ENCODE measurements around the gene PC.

Gene PC

DNA sequence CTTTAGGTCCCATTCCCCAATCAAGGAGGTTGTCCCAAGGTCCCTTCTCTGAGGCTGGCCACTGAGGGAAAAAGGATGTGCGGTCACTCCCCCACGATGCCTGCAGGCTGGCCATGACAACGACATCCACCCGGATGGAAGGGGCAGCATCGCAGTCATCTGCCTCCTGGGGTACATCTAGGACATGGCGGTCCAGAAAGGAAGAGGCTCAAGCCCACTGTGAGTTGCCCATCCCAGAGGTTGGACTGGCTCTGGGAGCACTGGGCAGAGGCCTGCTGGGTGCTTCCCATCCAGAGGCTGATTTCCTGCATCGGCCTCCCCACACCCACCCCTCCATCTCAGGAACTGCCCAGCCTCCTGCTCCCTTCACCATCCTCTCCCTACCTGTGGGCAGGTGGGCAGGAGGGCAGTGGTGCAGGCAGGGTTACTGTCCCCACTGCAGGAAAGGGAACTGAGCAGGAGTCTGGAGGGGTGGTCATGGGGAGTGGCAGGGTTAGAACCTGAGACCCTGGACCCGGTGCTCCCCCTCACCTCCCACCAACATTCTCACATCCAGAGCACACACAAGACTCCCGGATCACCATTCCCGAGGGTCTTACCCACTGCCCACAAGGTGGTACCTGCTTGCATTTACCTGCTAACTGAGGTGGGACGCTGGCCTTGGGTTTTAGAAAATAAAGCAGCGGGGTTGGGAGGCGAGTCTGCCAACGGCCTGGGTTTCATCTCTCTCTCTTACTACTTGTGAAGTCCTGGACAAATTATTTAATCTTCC is 110.5 kb downstream of the PC start:
- DNase-seq = no peak
- Histone ChIP-seq H3K36me3 (replicated peaks; ENCODE audit: insufficient read depth, low read length) (no peaks in the 10 kb centered on the region), H3K4me1 (ENCODE audit: low read length) (peaks cover 14% of the 10 kb centered on the region), H3K9me3 (replicated peaks; ENCODE audit: insufficient read depth, low read length) (no peaks in the 10 kb centered on the region), H2AFZ (ENCODE audit: low read length) (no peak overlapping the region), H3K27me3 (replicated peaks; ENCODE audit: insufficient read depth, low read length) (no peaks in the 10 kb centered on the region), H3F3A (ENCODE audit: insufficient read depth, low read length) (no peaks in the 10 kb centered on the region), H3K9me2 (replicated peaks; ENCODE audit: insufficient read depth, low read length) (no peaks in the 10 kb centered on the region), H3K9ac (ENCODE audit: low read length) (no peak overlapping the region), H3K79me2 (ENCODE audit: low read length) (peaks cover 32% of the 10 kb centered on the region), H3K27ac (ENCODE audit: low read length) (no peak overlapping the region), H4K20me1 (ENCODE audit: insufficient read depth, low read length) (no peaks in the 10 kb centered on the region), H3K4me2 (ENCODE audit: low read depth, low read length) (no peak overlapping the region), H3K4me3 (ENCODE audit: low read length) (no peak overlapping the region)
- TF ChIP-seq EZH2 (optimal IDR thresholded peaks at IDR 0.05; ENCODE audit: low read depth, low read length) = no peak
- TF ChIP-seq, protein P1, sequence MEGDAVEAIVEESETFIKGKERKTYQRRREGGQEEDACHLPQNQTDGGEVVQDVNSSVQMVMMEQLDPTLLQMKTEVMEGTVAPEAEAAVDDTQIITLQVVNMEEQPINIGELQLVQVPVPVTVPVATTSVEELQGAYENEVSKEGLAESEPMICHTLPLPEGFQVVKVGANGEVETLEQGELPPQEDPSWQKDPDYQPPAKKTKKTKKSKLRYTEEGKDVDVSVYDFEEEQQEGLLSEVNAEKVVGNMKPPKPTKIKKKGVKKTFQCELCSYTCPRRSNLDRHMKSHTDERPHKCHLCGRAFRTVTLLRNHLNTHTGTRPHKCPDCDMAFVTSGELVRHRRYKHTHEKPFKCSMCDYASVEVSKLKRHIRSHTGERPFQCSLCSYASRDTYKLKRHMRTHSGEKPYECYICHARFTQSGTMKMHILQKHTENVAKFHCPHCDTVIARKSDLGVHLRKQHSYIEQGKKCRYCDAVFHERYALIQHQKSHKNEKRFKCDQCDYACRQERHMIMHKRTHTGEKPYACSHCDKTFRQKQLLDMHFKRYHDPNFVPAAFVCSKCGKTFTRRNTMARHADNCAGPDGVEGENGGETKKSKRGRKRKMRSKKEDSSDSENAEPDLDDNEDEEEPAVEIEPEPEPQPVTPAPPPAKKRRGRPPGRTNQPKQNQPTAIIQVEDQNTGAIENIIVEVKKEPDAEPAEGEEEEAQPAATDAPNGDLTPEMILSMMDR (IDR thresholded peaks at IDR 0.05; ENCODE audit: low read length) = no peak
- TF ChIP-seq EZH2phosphoT487 (IDR thresholded peaks at IDR 0.05; ENCODE audit: low read length) = no peak

DNA sequence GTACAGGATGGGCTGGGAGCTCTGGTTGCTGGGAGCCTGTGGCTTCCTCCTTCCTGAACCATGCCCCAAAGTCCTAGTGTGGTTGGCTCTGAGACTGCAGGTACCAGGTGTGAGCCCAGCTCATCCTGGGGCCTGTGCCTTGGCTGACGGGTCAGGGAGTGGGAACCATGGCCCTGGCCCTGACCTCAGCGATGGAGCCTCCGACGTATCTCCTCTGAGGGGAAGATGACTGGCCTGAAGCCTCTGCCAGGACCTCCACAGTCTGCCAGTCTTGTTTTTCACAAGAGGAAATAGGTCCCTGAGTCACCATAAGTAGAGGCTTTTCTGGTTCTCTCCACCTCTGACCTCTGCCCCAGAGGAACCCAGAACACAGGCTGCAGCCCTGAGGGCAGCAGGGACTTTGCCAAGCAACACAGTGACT is 111.5 kb downstream of the PC start:
- DNase-seq = no peak
- TF ChIP-seq EZH2phosphoT487 (IDR thresholded peaks at IDR 0.05; ENCODE audit: low read length) (no peak), EZH2 (optimal IDR thresholded peaks at IDR 0.05; ENCODE audit: low read depth, low read length) (no peak)
- TF ChIP-seq, protein P1 (IDR thresholded peaks at IDR 0.05; ENCODE audit: low read length) = no peak
- no peak overlapping the region for H3K4me2 ChIP-seq (ENCODE audit: low read depth, low read length)
- H2AFZ ChIP-seq (ENCODE audit: low read length) = no peak overlapping the region
- H3K9me2 ChIP-seq (replicated peaks; ENCODE audit: insufficient read depth, low read length) = no peaks in the 10 kb centered on the region
- no peak overlapping the region for H3K27ac ChIP-seq (ENCODE audit: low read length)
- peaks cover 42% of the 10 kb centered on the region for H3K79me2 ChIP-seq (ENCODE audit: low read length)
- H4K20me1 ChIP-seq (ENCODE audit: insufficient read depth, low read length) = no peaks in the 10 kb centered on the region
- H3K4me1 ChIP-seq (ENCODE audit: low read length) = peaks cover 14% of the 10 kb centered on the region
- no peak overlapping the region for H3K9ac ChIP-seq (ENCODE audit: low read length)
- peaks cover 2% of the 10 kb centered on the region; the same call in 1 of the 2 replicates for H3F3A ChIP-seq (ENCODE audit: insufficient read depth, low read length)
- no peaks in the 10 kb centered on the region for H3K36me3 ChIP-seq (replicated peaks; ENCODE audit: insufficient read depth, low read length)
- no peak overlapping the region for H3K4me3 ChIP-seq (ENCODE audit: low read length)
- H3K27me3 ChIP-seq (replicated peaks; ENCODE audit: insufficient read depth, low read length) = no peaks in the 10 kb centered on the region
- H3K9me3 ChIP-seq (replicated peaks; ENCODE audit: insufficient read depth, low read length) = no peaks in the 10 kb centered on the region

DNA sequence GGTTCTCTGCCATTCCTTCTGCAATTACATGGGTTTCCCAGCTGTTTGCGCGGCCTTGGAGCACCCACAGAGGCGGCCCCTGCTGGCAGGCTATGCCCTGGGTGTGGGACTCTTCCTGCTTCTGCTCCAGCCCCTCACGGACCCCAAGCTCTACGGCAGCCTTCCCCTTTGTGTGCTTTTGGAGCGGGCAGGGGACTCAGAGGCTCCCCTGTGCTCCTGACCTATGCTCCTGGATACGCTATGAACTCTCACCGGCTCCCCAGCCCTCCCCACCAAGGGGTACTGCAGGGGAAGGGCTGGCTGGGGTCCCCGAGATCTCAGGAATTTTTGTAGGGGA is 112.3 kb downstream of the PC start:
- Histone ChIP-seq H3K4me3 (ENCODE audit: low read length) (no peak overlapping the region), H3K79me2 (ENCODE audit: low read length) (peaks cover 47% of the 10 kb centered on the region), H3K9ac (ENCODE audit: low read length) (no peak overlapping the region), H4K20me1 (ENCODE audit: insufficient read depth, low read length) (no peaks in the 10 kb centered on the region), H3K27me3 (replicated peaks; ENCODE audit: insufficient read depth, low read length) (no peaks in the 10 kb centered on the region), H3K27ac (ENCODE audit: low read length) (no peak overlapping the region), H3F3A (ENCODE audit: insufficient read depth, low read length) (peaks cover 6% of the 10 kb centered on the region; the same call in 1 of the 2 replicates), H3K9me3 (replicated peaks; ENCODE audit: insufficient read depth, low read length) (no peaks in the 10 kb centered on the region), H3K9me2 (replicated peaks; ENCODE audit: insufficient read depth, low read length) (no peaks in the 10 kb centered on the region), H3K36me3 (replicated peaks; ENCODE audit: insufficient read depth, low read length) (no peaks in the 10 kb centered on the region), H3K4me2 (ENCODE audit: low read depth, low read length) (no peak overlapping the region), H3K4me1 (ENCODE audit: low read length) (peaks cover 13% of the 10 kb centered on the region), H2AFZ (ENCODE audit: low read length) (no peak overlapping the region)
- DNase-seq = no peak
- no peak for TF ChIP-seq EZH2phosphoT487 (IDR thresholded peaks at IDR 0.05; ENCODE audit: low read length)
- no peak for TF ChIP-seq EZH2 (optimal IDR thresholded peaks at IDR 0.05; ENCODE audit: low read depth, low read length)
- TF ChIP-seq, protein P1 (IDR thresholded peaks at IDR 0.05; ENCODE audit: low read length) = no peak

All from MM.1S (cell line).